CD14-positive monocyte (primary cell): Measurements from ENCODE around the gene MYCBP2. TPM values are rescaled to one million over a fixed set of nuclear protein-coding genes. Genes with fewer than 3 reads are reported as not detected.

Source experiments
- DNase-seq, 3 donors: peaks; one replicate each; pipeline ENCODE4 v3.0.0-alpha.2; 2011 to 2022
- H2AFZ ChIP-seq: 2 replicates; pipeline ENCODE4 v1.6.0; 2012; ENCODE audit warnings: mild to moderate bottlenecking, low read depth, low read length, inconsistent platforms; ENCODE audit not compliant: insufficient read depth, poor library complexity, severe bottlenecking
- H3K27ac ChIP-seq, 2 donors: 1 replicate in 1 of 2; 2 replicates in 1 of 2; pipeline ENCODE4 v1.5.1; 2012 to 2013; ENCODE audit warnings: low read length in 2 of 2, control low read depth in 1 of 2, inconsistent platforms in 1 of 2, low read depth in 1 of 2, mild to moderate bottlenecking in 1 of 2
- H3K27me3 ChIP-seq, 2 donors: one replicate each; pipeline versions ENCODE4 v1.6.0 to v1.6.1; 2011 to 2013; ENCODE audit warnings: low read length in 2 of 2; ENCODE audit not compliant: control insufficient read depth in 2 of 2, insufficient read depth in 2 of 2
- H3K36me3 ChIP-seq, 2 donors: replicated peaks in 1 of 2; 1 replicate in 1 of 2; 2 replicates in 1 of 2; pipeline versions ENCODE4 v1.5.1 to v1.6.1; 2012 to 2013; ENCODE audit warnings: low read length in 2 of 2, control low read depth in 1 of 2, inconsistent platforms in 1 of 2, mild to moderate bottlenecking in 1 of 2; ENCODE audit not compliant: insufficient read depth in 2 of 2, control insufficient read depth in 1 of 2
- H3K4me1 ChIP-seq, 2 donors: 1 replicate in 1 of 2; 2 replicates in 1 of 2; pipeline versions ENCODE4 v1.5.1 to v1.6.1; 2012 to 2013; ENCODE audit warnings: low read length in 2 of 2, control low read depth in 1 of 2, inconsistent platforms in 1 of 2, mild to moderate bottlenecking in 1 of 2, moderate library complexity in 1 of 2; ENCODE audit not compliant: insufficient read depth in 2 of 2, control insufficient read depth in 1 of 2
- H3K4me2 ChIP-seq: replicated peaks from 2 replicates; pipeline ENCODE3; 2012; ENCODE audit warnings: low read length, moderate library complexity, mild to moderate bottlenecking; ENCODE audit not compliant: poor library complexity, severe bottlenecking; ENCODE audit errors: extremely low read depth
- H3K4me3 ChIP-seq, 3 experiments: fragments of 200-600 bp in 1 of 3; sonication (generic) in 1 of 3; replicated peaks in 1 of 3; 1 replicate in 2 of 3; 2 replicates in 1 of 3; pipeline ENCODE4 v1.5.1; 2011 to 2013; ENCODE audit warnings: low read length in 3 of 3, mild to moderate bottlenecking in 3 of 3, control low read depth in 2 of 3, low read depth in 2 of 3, inconsistent platforms in 1 of 3, moderate library complexity in 1 of 3
- H3K79me2 ChIP-seq: 2 replicates; pipeline ENCODE4 v1.6.0; 2012; ENCODE audit warnings: mild to moderate bottlenecking, control low read depth, inconsistent platforms, low read length, moderate library complexity; ENCODE audit not compliant: insufficient read depth
- H3K9ac ChIP-seq: 2 replicates; pipeline ENCODE4 v1.6.0; 2017; ENCODE audit warnings: low read length, mild to moderate bottlenecking; ENCODE audit not compliant: insufficient read depth, poor library complexity, severe bottlenecking
- H3K9me3 ChIP-seq, 2 donors: replicated peaks in 1 of 2; 1 replicate in 1 of 2; 2 replicates in 1 of 2; pipeline versions ENCODE4 v1.5.1 to v1.6.1; 2012 to 2013; ENCODE audit warnings: low read length in 2 of 2, control low read depth in 1 of 2; ENCODE audit not compliant: control insufficient read depth in 1 of 2, insufficient read depth in 1 of 2
- H4K20me1 ChIP-seq: 2 replicates; pipeline ENCODE4 v1.6.0; 2012; ENCODE audit warnings: mild to moderate bottlenecking, low read length, control low read depth, moderate library complexity; ENCODE audit not compliant: insufficient read depth
- H3K27ac Mint-ChIP-seq, 7 donors: one replicate each; pipeline ENCODE4 v1.8.0; 2020; ENCODE audit warnings: mild to moderate bottlenecking in 7 of 7, mixed read lengths in 7 of 7, moderate library complexity in 6 of 7, inconsistent platforms in 2 of 7
- H3K27me3 Mint-ChIP-seq, 3 donors: one replicate each; pipeline ENCODE4 v1.8.0; 2021 to 2022; ENCODE audit warnings: low read depth in 3 of 3, mild to moderate bottlenecking in 3 of 3, mixed read lengths in 3 of 3, moderate library complexity in 3 of 3, inconsistent platforms in 1 of 3
- H3K36me3 Mint-ChIP-seq, 2 donors: one replicate each; pipeline ENCODE4 v1.8.0; 2020; ENCODE audit warnings: mixed read lengths in 2 of 2, inconsistent platforms in 1 of 2, mild to moderate bottlenecking in 1 of 2
- H3K4me1 Mint-ChIP-seq: one replicate; pipeline ENCODE4 v1.8.0; 2020; ENCODE audit warnings: mild to moderate bottlenecking, mixed read lengths
- H3K4me3 Mint-ChIP-seq, 2 donors: one replicate each; pipeline ENCODE4 v1.8.0; 2020; ENCODE audit warnings: mild to moderate bottlenecking in 2 of 2, mixed read lengths in 2 of 2, moderate library complexity in 1 of 2
- H3K9me3 Mint-ChIP-seq, 7 donors: one replicate each; pipeline ENCODE4 v1.8.0; 2020 to 2022; ENCODE audit warnings: mixed read lengths in 7 of 7, mild to moderate bottlenecking in 6 of 7, moderate library complexity in 6 of 7, inconsistent platforms in 2 of 7
- WGBS: methylation state at CpG from one replicate; pipeline ENCODE4 v1.1.5; 2013; ENCODE audit warnings: missing lambda C conversion rate; ENCODE audit not compliant: insufficient coverage; 5-methylcytosine and 5-hydroxymethylcytosine counted together
- intact Hi-C, 2 donors: fragments of 100-400 bp; cut with micrococcal nuclease; formaldehyde crosslinking; loops; one replicate each; pipeline versions ENCODE4 v1.15.0 to v1.15.1; 2023
- polyA plus RNA-seq, 3 donors: library from polyadenylated mRNA; depleted of rRNA in 1 of 3; unstranded in 2 of 3; stranded (reverse) in 1 of 3; fragments of 300-500 nt in 2 of 3; fragments of >200 nt in 1 of 3; fragmentation: Illumina TruSeq in 2 of 3; gene quantifications; 1 replicate in 2 of 3; 2 replicates in 1 of 3; pipeline ENCODE4 v1.2.3, GENCODE V29; 2012 to 2021
- TF ChIP-seq, protein P1 (sequence below): fragments of 200-600 bp; IDR thresholded peaks from one replicate; pipeline ENCODE4 v1.8.0; 2022; ENCODE audit warnings: antibody characterized with exemption, mild to moderate bottlenecking

Gene MYCBP2
- polyA plus RNA-seq, 3 donors, result 7.6 to 51.5 (median 14.4) TPM

DNA sequence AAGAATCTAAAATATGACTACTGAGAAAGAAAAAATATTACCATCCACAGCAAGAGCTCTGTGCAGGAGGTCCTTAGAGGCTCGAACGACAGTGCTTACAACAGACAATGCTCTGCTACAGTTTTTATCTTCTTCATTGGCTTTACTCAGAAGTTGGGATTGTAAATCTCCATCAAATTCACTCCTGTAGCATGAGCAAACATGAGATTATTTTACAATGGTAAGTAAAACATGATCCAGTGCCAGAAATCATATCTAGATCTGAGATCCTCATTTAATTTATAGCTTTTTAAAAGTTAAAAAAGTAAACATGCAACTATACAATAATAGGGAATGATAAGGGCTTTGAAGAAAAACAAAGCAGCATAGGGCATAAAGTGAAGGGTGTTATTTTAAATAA, 155.4 kb downstream of the MYCBP2 start:
- TF ChIP-seq, protein P1, sequence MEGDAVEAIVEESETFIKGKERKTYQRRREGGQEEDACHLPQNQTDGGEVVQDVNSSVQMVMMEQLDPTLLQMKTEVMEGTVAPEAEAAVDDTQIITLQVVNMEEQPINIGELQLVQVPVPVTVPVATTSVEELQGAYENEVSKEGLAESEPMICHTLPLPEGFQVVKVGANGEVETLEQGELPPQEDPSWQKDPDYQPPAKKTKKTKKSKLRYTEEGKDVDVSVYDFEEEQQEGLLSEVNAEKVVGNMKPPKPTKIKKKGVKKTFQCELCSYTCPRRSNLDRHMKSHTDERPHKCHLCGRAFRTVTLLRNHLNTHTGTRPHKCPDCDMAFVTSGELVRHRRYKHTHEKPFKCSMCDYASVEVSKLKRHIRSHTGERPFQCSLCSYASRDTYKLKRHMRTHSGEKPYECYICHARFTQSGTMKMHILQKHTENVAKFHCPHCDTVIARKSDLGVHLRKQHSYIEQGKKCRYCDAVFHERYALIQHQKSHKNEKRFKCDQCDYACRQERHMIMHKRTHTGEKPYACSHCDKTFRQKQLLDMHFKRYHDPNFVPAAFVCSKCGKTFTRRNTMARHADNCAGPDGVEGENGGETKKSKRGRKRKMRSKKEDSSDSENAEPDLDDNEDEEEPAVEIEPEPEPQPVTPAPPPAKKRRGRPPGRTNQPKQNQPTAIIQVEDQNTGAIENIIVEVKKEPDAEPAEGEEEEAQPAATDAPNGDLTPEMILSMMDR, result no peak
- Mint-ChIP-seq H3K36me3 (peaks cover 64 to 87% of the 10 kb centered on the region in 2 donors), H3K27ac (no peak overlapping the region), H3K9me3 (peaks cover 0 to 3% (median 0%) of the 10 kb centered on the region in 7 donors), H3K4me3 (no peak overlapping the region), H3K4me1 (no peaks in the 10 kb centered on the region), H3K27me3 (no peaks in the 10 kb centered on the region)
- intact Hi-C loops, result no loop called here
- Histone ChIP-seq H3K9ac (no peak overlapping the region), H3K36me3 (peaks cover 94 to 99% of the 10 kb centered on the region in 2 donors), H3K79me2 (no peaks in the 10 kb centered on the region), H4K20me1 (no peaks in the 10 kb centered on the region), H3K4me2 (no peak overlapping the region), H3K4me3 (no peak overlapping the region), H3K27me3 (no peaks in the 10 kb centered on the region), H3K4me1 (no peaks in the 10 kb centered on the region), H3K27ac (no peak overlapping the region), H3K9me3 (no peaks in the 10 kb centered on the region), H2AFZ (no peak overlapping the region)
- WGBS, result no CpG with 5 or more reads among the region's 2 CpGs
- DNase-seq, result no peak

DNA sequence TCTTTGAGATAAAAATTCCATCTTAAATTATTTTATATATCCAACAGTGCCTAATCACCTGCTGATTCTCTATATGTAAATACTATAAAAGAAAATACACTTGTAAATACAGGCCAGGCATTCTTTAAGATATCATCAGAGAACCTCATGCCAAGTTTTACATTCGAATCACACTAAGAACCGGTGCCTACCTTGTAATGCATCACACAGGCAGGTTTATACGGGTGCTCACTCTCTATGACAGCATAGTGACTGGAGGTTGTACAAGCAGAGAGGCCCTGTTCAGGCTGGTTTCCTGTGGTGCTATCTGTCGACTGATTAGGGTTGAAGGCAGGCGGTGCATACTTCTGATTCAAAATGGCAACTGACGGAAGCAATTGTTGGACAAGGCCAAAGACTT, 158.7 kb downstream of the MYCBP2 start:
- H3K27ac ChIP-seq, result no peak overlapping the region
- Mint-ChIP-seq H3K27me3 (no peaks in the 10 kb centered on the region), H3K9me3 (peaks cover 0 to 3% (median 0%) of the 10 kb centered on the region in 7 donors), H3K27ac (no peak overlapping the region), H3K36me3 (peaks cover 77 to 94% of the 10 kb centered on the region in 2 donors), H3K4me1 (no peaks in the 10 kb centered on the region), H3K4me3 (no peak overlapping the region)
- no peak overlapping the region for H3K4me2 ChIP-seq
- no peak overlapping the region for H3K4me3 ChIP-seq
- H3K27me3 ChIP-seq, result no peaks in the 10 kb centered on the region
- DNase-seq, result no peak
- intact Hi-C loops, result loop anchor here in 1 of 2 donors (10.0 kb wide), 1 partner anchor 83 kb away; no protein-coding TSS in a partner anchor
- no peak overlapping the region for H3K9ac ChIP-seq
- H4K20me1 ChIP-seq, result peaks cover 3% of the 10 kb centered on the region
- no peaks in the 10 kb centered on the region for H3K79me2 ChIP-seq
- TF ChIP-seq, protein P1, result no peak
- H3K9me3 ChIP-seq, result no peaks in the 10 kb centered on the region
- WGBS, result 100% methylated on average over 4 of the region's 6 CpGs
- peaks cover 96 to 100% of the 10 kb centered on the region in 2 donors for H3K36me3 ChIP-seq
- no peaks in the 10 kb centered on the region for H3K4me1 ChIP-seq
- no peak overlapping the region for H2AFZ ChIP-seq
